ENCODE measurements around the gene PC. TPM values are rescaled to one million over a fixed set of nuclear protein-coding genes. Genes with fewer than 3 reads are reported as not detected.

PC gene
- total RNA-seq, 1 donor, result 1.6 TPM

GRCh38 chr11:66915046-66915832, 42.9 kb downstream of the PC start:
- no peak for DNase-seq (ENCODE audit: low read depth in 2 of 3, low spot score in 2 of 3)

GRCh38 chr11:66914505-66914904, 43.7 kb downstream of the PC start:
- DNase-seq (ENCODE audit: low read depth in 2 of 3, low spot score in 2 of 3), result no peak

- no peak for DNase-seq (ENCODE audit: low read depth in 2 of 3, low spot score in 2 of 3)
These were observed 45.3 kb downstream of the PC start for GRCh38 chr11:66912911-66913310.

GRCh38 chr11:66912361-66912760, 45.8 kb downstream of the PC start:
- DNase-seq (ENCODE audit: low read depth in 2 of 3, low spot score in 2 of 3), result no peak

GRCh38 chr11:66910669-66911068, 47.5 kb downstream of the PC start:
- DNase-seq (ENCODE audit: low read depth in 2 of 3, low spot score in 2 of 3), result no peak

GRCh38 chr11:66910016-66910415, 48.2 kb downstream of the PC start:
- no peak for DNase-seq (ENCODE audit: low read depth in 2 of 3, low spot score in 2 of 3)

- DNase-seq (ENCODE audit: low read depth in 2 of 3, low spot score in 2 of 3), result no peak
These were observed 49.0 kb downstream of the PC start for GRCh38 chr11:66909181-66909580.

- no peak for DNase-seq (ENCODE audit: low read depth in 2 of 3, low spot score in 2 of 3)
These were observed 50.2 kb downstream of the PC start for GRCh38 chr11:66907751-66908630.

- DNase-seq (ENCODE audit: low read depth in 2 of 3, low spot score in 2 of 3), result no peak
These were observed 52.0 kb downstream of the PC start for GRCh38 chr11:66906061-66906733.

- no peak for DNase-seq (ENCODE audit: low read depth in 2 of 3, low spot score in 2 of 3)
These were observed 52.6 kb downstream of the PC start for GRCh38 chr11:66905631-66906030.

GRCh38 chr11:66904981-66905521, 53.1 kb downstream of the PC start:
- DNase-seq (ENCODE audit: low read depth in 2 of 3, low spot score in 2 of 3), result no peak

GRCh38 chr11:66904561-66904960, 53.6 kb downstream of the PC start:
- DNase-seq (ENCODE audit: low read depth in 2 of 3, low spot score in 2 of 3), result no peak

GRCh38 chr11:66904055-66904454, 54.1 kb downstream of the PC start:
- DNase-seq (ENCODE audit: low read depth in 2 of 3, low spot score in 2 of 3), result no peak

- DNase-seq (ENCODE audit: low read depth in 2 of 3, low spot score in 2 of 3), result no peak
These were observed 55.6 kb downstream of the PC start for GRCh38 chr11:66902486-66903177.

- no peak for DNase-seq (ENCODE audit: low read depth in 2 of 3, low spot score in 2 of 3)
These were observed 56.2 kb downstream of the PC start for GRCh38 chr11:66901964-66902390.

- no peak for DNase-seq (ENCODE audit: low read depth in 2 of 3, low spot score in 2 of 3)
These were observed 64.0 kb downstream of the PC start for GRCh38 chr11:66894141-66894540.

- DNase-seq (ENCODE audit: low read depth in 2 of 3, low spot score in 2 of 3), result no peak
These were observed 65.3 kb downstream of the PC start for GRCh38 chr11:66892911-66893310.

- DNase-seq (ENCODE audit: low read depth in 2 of 3, low spot score in 2 of 3), result peak in 2 of 3 donors; percentile 49 to 61
These were observed 66.1 kb downstream of the PC start for GRCh38 chr11:66891851-66892660.

GRCh38 chr11:66889960-66890359, 68.2 kb downstream of the PC start:
- no peak for DNase-seq (ENCODE audit: low read depth in 2 of 3, low spot score in 2 of 3)

GRCh38 chr11:66888282-66888681, 69.9 kb downstream of the PC start:
- DNase-seq (ENCODE audit: low read depth in 2 of 3, low spot score in 2 of 3), result no peak
